ENCODE measurements around the gene EMILIN1. TPM values are rescaled to one million over a fixed set of nuclear protein-coding genes. Genes with fewer than 3 reads are reported as not detected.

The EMILIN1 gene
- total RNA-seq, 1 experiment from 2014 or later, result 0.19 TPM

DNA sequence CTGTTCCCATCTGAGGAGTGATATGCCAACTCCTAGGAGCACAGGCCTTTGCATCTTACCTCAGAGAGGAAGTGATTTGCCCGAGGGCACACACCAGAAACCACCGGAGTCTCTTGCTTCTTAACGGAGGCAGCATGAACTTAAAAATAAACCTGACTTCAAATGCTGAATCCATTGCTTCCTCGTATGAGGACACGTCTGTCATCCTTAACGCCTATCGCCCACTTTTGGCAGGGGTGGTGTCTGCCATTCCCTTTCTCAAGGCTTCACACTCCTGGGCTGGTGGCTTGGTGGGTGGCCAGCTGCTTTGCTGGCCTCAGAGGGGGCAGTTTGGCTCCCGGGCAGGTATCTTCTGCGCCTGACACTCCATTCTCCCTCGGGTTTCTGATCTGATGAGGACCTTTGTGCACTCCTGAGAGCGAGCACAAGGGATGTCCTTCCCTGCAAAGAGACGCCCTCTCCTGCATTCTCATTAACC is 57.1 kb downstream of the EMILIN1 start:
- no TSS peak for BruUV-seq (replicated peaks)
- intact Hi-C loops (cut with micrococcal nuclease; ENCODE audit: unreplicated experiment), result no loop called here
- Mint-ChIP-seq H3K27ac (ENCODE audit: unreplicated experiment) (no peak overlapping the region), H3K36me3 (ENCODE audit: insufficient read depth, unreplicated experiment) (peaks cover 26% of the 10 kb centered on the region), H3K4me1 (ENCODE audit: low read depth, unreplicated experiment) (peaks cover 9% of the 10 kb centered on the region), H3K4me3 (ENCODE audit: low read depth, unreplicated experiment) (no peak overlapping the region), H3K27me3 (ENCODE audit: unreplicated experiment) (peaks cover 35% of the 10 kb centered on the region), H3K9me3 (ENCODE audit: low read depth, unreplicated experiment) (no peaks in the 10 kb centered on the region)
- CTCF ChIA-PET, result no interaction called here
- no peak for DNase-seq
- no peak for TF ChIP-seq CTCF (IDR thresholded peaks at IDR 0.05; ENCODE audit: unreplicated experiment)

Other genes starting within 250 kb of the EMILIN1 start
- gene DPYSL5, start 230.5 kb upstream of the EMILIN1 start, total RNA-seq (2022), result 0.32 TPM in 1 of 2 replicates, not detected in the other
- gene MAPRE3, start 108.0 kb upstream of the EMILIN1 start, total RNA-seq (2022), result 11.1 and 13.9 TPM in 2 replicates
- gene TMEM214, start 45.6 kb upstream of the EMILIN1 start, total RNA-seq (2022), result 75.9 and 79.6 TPM in 2 replicates
- 20.2 and 25.2 TPM in 2 replicates for gene AGBL5, start 26.9 kb upstream of the EMILIN1 start, total RNA-seq (2022)
- gene OST4, start 7.0 kb upstream of the EMILIN1 start, total RNA-seq (2022), result 163 and 172 TPM in 2 replicates
- gene KHK, start 8.2 kb downstream of the EMILIN1 start, total RNA-seq (2022), result 2.0 and 4.2 TPM in 2 replicates
- gene CGREF1, start 40.5 kb downstream of the EMILIN1 start, total RNA-seq (2022), result 3.7 and 9.3 TPM in 2 replicates
- 0.56 and 0.64 TPM in 2 replicates for gene ABHD1, start 45.2 kb downstream of the EMILIN1 start, total RNA-seq (2022)
- 54.0 and 60.1 TPM in 2 replicates for gene PREB, start 56.0 kb downstream of the EMILIN1 start, total RNA-seq (2022)
- not detected in 2 replicates for gene PRR30, start 60.8 kb downstream of the EMILIN1 start, total RNA-seq (2022)
- gene TCF23, start 70.4 kb downstream of the EMILIN1 start, total RNA-seq (2022), result not detected in 2 replicates
- 104 and 121 TPM in 2 replicates for gene ATRAID, start 133.4 kb downstream of the EMILIN1 start, total RNA-seq (2022)
- gene SLC5A6, start 133.7 kb downstream of the EMILIN1 start, total RNA-seq (2022), result 39.6 and 42.3 TPM in 2 replicates
- 68.2 and 71.6 TPM in 2 replicates for gene CAD, start 138.8 kb downstream of the EMILIN1 start, total RNA-seq (2022)
- 0.24 TPM in 1 of 2 replicates, not detected in the other for gene SLC30A3, start 184.4 kb downstream of the EMILIN1 start, total RNA-seq (2022)
- gene DNAJC5G, start 196.8 kb downstream of the EMILIN1 start, total RNA-seq (2022), result not detected in 2 replicates
- 0.99 and 2.3 TPM in 2 replicates for gene TRIM54, start 203.8 kb downstream of the EMILIN1 start, total RNA-seq (2022)
- 4.6 and 6.6 TPM in 2 replicates for gene UCN, start 229.8 kb downstream of the EMILIN1 start, total RNA-seq (2022)
- gene MPV17, start 244.5 kb downstream of the EMILIN1 start, total RNA-seq (2022), result 77.4 and 84.5 TPM in 2 replicates